ENCODE results near the gene PHLDB1.
"Not testable (repeated sequence)": the region's sequence is repeated elsewhere in the genome, so short reads cannot be mapped to it uniquely, and the experiment has no call there.

PHLDB1 gene

DNA sequence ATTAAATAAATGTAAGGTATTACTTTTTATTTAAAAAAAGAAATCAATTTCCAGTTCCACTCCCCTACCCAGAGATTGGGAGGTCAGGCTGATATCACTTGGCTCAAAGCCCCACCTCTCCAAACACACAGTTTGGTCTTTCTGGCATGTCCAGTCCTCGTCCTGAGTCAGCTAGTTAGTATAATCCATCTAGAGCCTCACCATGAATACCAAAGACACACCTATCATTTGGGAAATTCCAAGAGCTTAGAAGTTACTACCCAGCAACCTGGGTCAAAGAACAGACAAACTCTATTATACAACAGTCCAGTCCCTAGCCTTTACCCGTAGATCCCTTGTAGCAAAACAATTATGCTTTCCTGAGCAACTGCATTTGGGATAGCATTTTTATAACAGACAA is 62.6 kb downstream of the PHLDB1 start:
- Histone ChIP-seq H3K27ac (no peak overlapping the region), H3K9ac (ENCODE audit: insufficient read length) (no peak overlapping the region), H3K9me3 (ENCODE audit: low read depth, low read length) (no peaks in the 10 kb centered on the region), H3K4me3 (no peak overlapping the region), H3K36me3 (ENCODE audit: insufficient read depth, low read length) (no peaks in the 10 kb centered on the region)
- DNase-seq (ENCODE audit: low read depth, low spot score), result no peak
- TF ChIP-seq FOXP2 (optimal IDR thresholded peaks at IDR 0.05; ENCODE audit: control extremely low read depth, extremely low read length, insufficient read depth), result no peak

- TF ChIP-seq EZH2 (IDR thresholded peaks at IDR 0.05) (no peak), FOXP2 (optimal IDR thresholded peaks at IDR 0.05; ENCODE audit: control extremely low read depth, extremely low read length, insufficient read depth) (no peak), POLR2AphosphoS5 (IDR thresholded peaks at IDR 0.05; ENCODE audit: borderline replicate concordance, low read depth, low read length) (no peak)
- Histone ChIP-seq H3K36me3 (ENCODE audit: insufficient read depth, low read length) (no peaks in the 10 kb centered on the region), H3K4me3 (no peak overlapping the region), H3K9me3 (ENCODE audit: low read depth, low read length) (no peaks in the 10 kb centered on the region), H3K9ac (ENCODE audit: insufficient read length) (no peak overlapping the region), H3K27ac (no peak overlapping the region)
- no peak for DNase-seq (ENCODE audit: low read depth, low spot score)
Measured at GRCh38 chr11:118671254-118671653, 63.8 kb downstream of the PHLDB1 start.

DNA sequence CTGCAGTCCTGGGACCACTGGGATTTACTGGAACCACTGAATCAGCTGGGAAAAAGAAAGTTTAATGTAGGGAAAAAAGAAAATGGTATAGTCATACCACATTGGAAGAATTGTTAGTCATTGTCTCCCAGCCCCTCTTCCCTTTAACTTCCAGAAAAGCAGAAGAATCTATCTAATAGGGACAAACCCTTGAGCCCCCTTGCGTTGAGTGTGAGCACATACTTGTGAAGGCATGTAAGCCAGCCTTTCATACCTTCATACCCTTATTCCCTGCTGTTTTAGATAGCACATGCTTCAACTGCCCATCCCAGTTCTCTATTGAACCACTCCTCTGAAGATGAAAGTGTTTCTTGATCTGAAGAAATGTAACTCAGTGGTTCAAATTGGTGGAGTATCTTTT is 65.4 kb downstream of the PHLDB1 start:
- DNase-seq (ENCODE audit: low read depth, low spot score), result no peak
- H3K9me3 ChIP-seq (ENCODE audit: low read depth, low read length), result no peaks in the 10 kb centered on the region

GRCh38 chr11:118673361-118674081 is 66.1 kb downstream of the PHLDB1 start:
- no peak for DNase-seq (ENCODE audit: low read depth, low spot score)
- Histone ChIP-seq H3K36me3 (ENCODE audit: insufficient read depth, low read length) (no peaks in the 10 kb centered on the region), H3K27ac (no peak overlapping the region), H3K4me3 (no peak overlapping the region), H3K9ac (ENCODE audit: insufficient read length) (no peak overlapping the region), H3K9me3 (ENCODE audit: low read depth, low read length) (no peaks in the 10 kb centered on the region)
- no peak for TF ChIP-seq EZH2 (IDR thresholded peaks at IDR 0.05)
- TF ChIP-seq FOXP2 (optimal IDR thresholded peaks at IDR 0.05; ENCODE audit: control extremely low read depth, extremely low read length, insufficient read depth), result no peak
- no peak for TF ChIP-seq POLR2AphosphoS5 (IDR thresholded peaks at IDR 0.05; ENCODE audit: borderline replicate concordance, low read depth, low read length)

More for the DNA sequence above, 65.4 kb downstream of the PHLDB1 start:
- no peak for TF ChIP-seq EZH2 (IDR thresholded peaks at IDR 0.05)
- TF ChIP-seq POLR2AphosphoS5 (IDR thresholded peaks at IDR 0.05; ENCODE audit: borderline replicate concordance, low read depth, low read length), result no peak
- no peak for TF ChIP-seq FOXP2 (optimal IDR thresholded peaks at IDR 0.05; ENCODE audit: control extremely low read depth, extremely low read length, insufficient read depth)
- H3K9ac ChIP-seq (ENCODE audit: insufficient read length), result no peak overlapping the region
- no peak overlapping the region for H3K4me3 ChIP-seq
- H3K27ac ChIP-seq, result no peak overlapping the region
- no peaks in the 10 kb centered on the region for H3K36me3 ChIP-seq (ENCODE audit: insufficient read depth, low read length)

DNA sequence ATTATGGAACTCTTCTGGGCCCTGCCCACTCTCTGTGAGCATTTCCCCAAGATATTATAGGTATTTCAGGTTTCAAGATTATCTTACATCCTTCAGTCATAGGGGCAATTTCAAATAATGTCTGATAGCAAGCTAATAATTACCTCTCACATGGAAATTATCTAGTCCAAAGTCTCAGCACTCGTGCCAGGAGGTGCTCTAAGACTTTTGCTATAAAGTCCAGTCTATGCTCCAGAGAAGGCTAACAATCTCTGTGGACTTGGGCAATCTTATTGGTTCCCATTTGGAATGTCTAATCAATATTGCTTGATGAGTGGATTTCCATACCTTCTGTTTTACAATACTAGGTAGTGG is 66.6 kb downstream of the PHLDB1 start:
- Histone ChIP-seq H3K4me3 (no peak overlapping the region), H3K9ac (ENCODE audit: insufficient read length) (no peak overlapping the region), H3K27ac (no peak overlapping the region), H3K36me3 (ENCODE audit: insufficient read depth, low read length) (no peaks in the 10 kb centered on the region), H3K9me3 (ENCODE audit: low read depth, low read length) (no peaks in the 10 kb centered on the region)
- DNase-seq (ENCODE audit: low read depth, low spot score), result no peak
- TF ChIP-seq POLR2AphosphoS5 (IDR thresholded peaks at IDR 0.05; ENCODE audit: borderline replicate concordance, low read depth, low read length), result no peak
- TF ChIP-seq FOXP2 (optimal IDR thresholded peaks at IDR 0.05; ENCODE audit: control extremely low read depth, extremely low read length, insufficient read depth), result no peak
- TF ChIP-seq EZH2 (IDR thresholded peaks at IDR 0.05), result no peak

- TF ChIP-seq FOXP2 (optimal IDR thresholded peaks at IDR 0.05; ENCODE audit: control extremely low read depth, extremely low read length, insufficient read depth) (no peak), POLR2AphosphoS5 (IDR thresholded peaks at IDR 0.05; ENCODE audit: borderline replicate concordance, low read depth, low read length) (no peak), EZH2 (IDR thresholded peaks at IDR 0.05) (no peak)
- Histone ChIP-seq H3K27ac (no peak overlapping the region), H3K9ac (ENCODE audit: insufficient read length) (no peak overlapping the region), H3K36me3 (ENCODE audit: insufficient read depth, low read length) (no peaks in the 10 kb centered on the region), H3K9me3 (ENCODE audit: low read depth, low read length) (no peaks in the 10 kb centered on the region), H3K4me3 (no peak overlapping the region)
- no peak for DNase-seq (ENCODE audit: low read depth, low spot score)
Measured at GRCh38 chr11:118677977-118678376, 70.6 kb downstream of the PHLDB1 start.

DNA sequence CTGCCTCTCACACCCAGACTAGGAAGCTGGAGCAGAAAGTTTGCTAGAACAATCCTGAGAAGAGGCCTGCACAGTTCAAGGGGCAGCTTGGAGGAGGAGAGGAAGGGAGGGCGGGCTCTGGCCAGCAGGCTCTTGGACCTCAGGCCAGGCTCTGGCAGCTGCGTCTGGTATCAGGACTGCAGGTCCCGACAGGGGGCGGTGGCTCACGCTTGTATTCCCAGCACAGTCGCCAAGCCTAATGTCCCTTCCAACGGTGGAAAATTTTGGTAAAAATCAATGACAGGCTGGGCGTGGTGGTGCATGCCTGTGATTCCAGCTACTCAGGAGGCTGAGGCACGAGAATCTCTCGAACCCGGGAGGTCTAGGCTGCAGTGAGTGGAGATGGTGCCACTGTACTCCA is 71.5 kb downstream of the PHLDB1 start:
- H3K9me3 ChIP-seq (ENCODE audit: low read depth, low read length); DNase-seq (ENCODE audit: low read depth, low spot score); H3K36me3 ChIP-seq (ENCODE audit: insufficient read depth, low read length); H3K27ac ChIP-seq; H3K4me3 ChIP-seq; H3K9ac ChIP-seq (ENCODE audit: insufficient read length): not testable (repeated sequence)

GRCh38 chr11:118679483-118679882 is 72.1 kb downstream of the PHLDB1 start, which contains the start of gene TREH:
TSS of gene TREH (minus strand) at chr11:118679650. CDS start at chr11:118679627, 23 bp downstream.
- no peak within 1 kb of the TSS for H3K9ac ChIP-seq (ENCODE audit: insufficient read length)
- no peak for DNase-seq (ENCODE audit: low read depth, low spot score)
- H3K36me3 ChIP-seq (ENCODE audit: insufficient read depth, low read length), result no peaks in the 10 kb centered on the region
- no peaks in the 10 kb centered on the region for H3K9me3 ChIP-seq (ENCODE audit: low read depth, low read length)
- H3K4me3 ChIP-seq, result no peak within 1 kb of the TSS
- TF ChIP-seq FOXP2 (optimal IDR thresholded peaks at IDR 0.05; ENCODE audit: control extremely low read depth, extremely low read length, insufficient read depth) (no peak), EZH2 (IDR thresholded peaks at IDR 0.05) (no peak), POLR2AphosphoS5 (IDR thresholded peaks at IDR 0.05; ENCODE audit: borderline replicate concordance, low read depth, low read length) (no peak)
- H3K27ac ChIP-seq, result no peak within 1 kb of the TSS

GRCh38 chr11:118682372-118682771 is 75.0 kb downstream of the PHLDB1 start:
- no peak overlapping the region for H3K9ac ChIP-seq (ENCODE audit: insufficient read length)
- TF ChIP-seq POLR2AphosphoS5 (IDR thresholded peaks at IDR 0.05; ENCODE audit: borderline replicate concordance, low read depth, low read length), result no peak
- no peak for TF ChIP-seq FOXP2 (optimal IDR thresholded peaks at IDR 0.05; ENCODE audit: control extremely low read depth, extremely low read length, insufficient read depth)
- no peak for TF ChIP-seq EZH2 (IDR thresholded peaks at IDR 0.05)
- no peaks in the 10 kb centered on the region for H3K36me3 ChIP-seq (ENCODE audit: insufficient read depth, low read length)
- H3K9me3 ChIP-seq (ENCODE audit: low read depth, low read length), result no peaks in the 10 kb centered on the region
- no peak overlapping the region for H3K27ac ChIP-seq
- no peak for DNase-seq (ENCODE audit: low read depth, low spot score)
- H3K4me3 ChIP-seq, result no peak overlapping the region

DNA sequence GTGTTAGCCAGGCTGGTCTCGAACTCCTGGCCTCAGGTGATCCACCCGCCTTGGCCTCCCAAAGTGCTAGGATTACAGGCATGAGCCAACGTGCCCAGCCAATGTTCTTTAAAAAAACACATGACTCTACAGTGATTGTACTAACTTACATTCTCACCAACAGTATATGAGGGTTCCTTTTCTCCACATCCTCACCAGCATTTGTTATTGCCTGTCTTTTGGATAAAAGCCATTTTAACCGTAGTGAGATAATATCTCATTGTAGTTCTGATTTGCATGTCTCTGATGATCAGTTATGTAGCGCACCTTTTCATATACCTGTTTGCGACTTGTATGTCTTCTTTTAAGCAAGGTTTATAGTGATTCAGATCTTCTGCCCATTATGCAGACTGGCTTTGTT is 75.5 kb downstream of the PHLDB1 start:
- not testable (repeated sequence) for H3K36me3 ChIP-seq (ENCODE audit: insufficient read depth, low read length); H3K27ac ChIP-seq; DNase-seq (ENCODE audit: low read depth, low spot score); H3K9ac ChIP-seq (ENCODE audit: insufficient read length); H3K9me3 ChIP-seq (ENCODE audit: low read depth, low read length); H3K4me3 ChIP-seq
